GM23338 (cell line): ENCODE measurements around the gene HMCN2. TPM values are rescaled to one million over a fixed set of nuclear protein-coding genes. Genes with fewer than 3 reads are reported as not detected.

Experiments used
- ATAC-seq: fragments of 200-7000 bp; cut with Tn5 transposase; 3 replicates; pipeline ENCODE4 v1.9.1; 2020
- DNase-seq: peaks from one replicate; pipeline ENCODE4 v3.0.0-alpha.2; 2015; ENCODE audit warnings: low spot score
- H2AFZ ChIP-seq: fragments of 200-600 bp; sonication (generic); 2 replicates; pipeline ENCODE4 v1.8.0; 2016; ENCODE audit warnings: antibody characterized with exemption, mild to moderate bottlenecking, moderate library complexity
- H3F3A ChIP-seq: fragments of 200-600 bp; sonication (generic); replicated peaks from 2 replicates; pipeline ENCODE4 v1.8.0; 2017; ENCODE audit warnings: antibody characterized with exemption, mixed run types, low read depth
- H3K27ac ChIP-seq: fragments of 200-600 bp; sonication (generic); 2 replicates; pipeline ENCODE4 v1.6.1; 2016; ENCODE audit warnings: low read depth
- H3K27me3 ChIP-seq: fragments of 200-600 bp; sonication (generic); 2 replicates; pipeline ENCODE4 v1.8.0; 2016; ENCODE audit warnings: mild to moderate bottlenecking, mixed run types, moderate library complexity; ENCODE audit not compliant: insufficient read depth
- H3K36me3 ChIP-seq: fragments of 200-600 bp; sonication (generic); 2 replicates; pipeline ENCODE4 v1.8.0; 2016; ENCODE audit warnings: mild to moderate bottlenecking; ENCODE audit not compliant: insufficient read depth
- H3K4me1 ChIP-seq: fragments of 200-600 bp; sonication (generic); 2 replicates; pipeline ENCODE4 v1.8.0; 2016; ENCODE audit warnings: mild to moderate bottlenecking, moderate library complexity; ENCODE audit not compliant: insufficient read depth
- H3K4me2 ChIP-seq: fragments of 200-600 bp; sonication (generic); 2 replicates; pipeline ENCODE4 v1.7.1; 2017; ENCODE audit warnings: mixed run types
- H3K4me3 ChIP-seq: fragments of 200-600 bp; sonication (generic); 2 replicates; pipeline ENCODE4 v1.6.1; 2016; ENCODE audit warnings: mixed run types
- H3K79me2 ChIP-seq: fragments of 200-600 bp; sonication (generic); replicated peaks from 2 replicates; pipeline ENCODE4 v1.8.0; 2017; ENCODE audit warnings: mild to moderate bottlenecking; ENCODE audit not compliant: insufficient read depth
- H3K9me2 ChIP-seq: fragments of 200-600 bp; sonication (generic); 2 replicates; pipeline ENCODE4 v1.8.0; 2017; ENCODE audit not compliant: insufficient read depth
- H4K20me1 ChIP-seq: fragments of 200-600 bp; sonication (generic); replicated peaks from 2 replicates; pipeline ENCODE4 v1.8.0; 2017; ENCODE audit warnings: mild to moderate bottlenecking; ENCODE audit not compliant: insufficient read depth
- H3K27ac Mint-ChIP-seq: 2 replicates; pipeline ENCODE4 v1.8.0; 2020; ENCODE audit warnings: inconsistent platforms, mild to moderate bottlenecking, moderate library complexity, mixed read lengths
- H3K27me3 Mint-ChIP-seq: 3 replicates; pipeline ENCODE4 v1.8.0; 2022; ENCODE audit warnings: low read depth, mild to moderate bottlenecking, moderate library complexity, mixed read lengths, inconsistent platforms; ENCODE audit not compliant: insufficient read depth, poor library complexity
- H3K36me3 Mint-ChIP-seq: 3 replicates; pipeline ENCODE4 v1.8.0; 2021; ENCODE audit warnings: low read depth, mild to moderate bottlenecking, inconsistent platforms, moderate library complexity, mixed read lengths
- H3K4me1 Mint-ChIP-seq: 3 replicates; pipeline ENCODE4 v1.8.0; 2020; ENCODE audit warnings: mild to moderate bottlenecking, inconsistent platforms, mixed read lengths
- H3K4me3 Mint-ChIP-seq: 3 replicates; pipeline ENCODE4 v1.8.0; 2021; ENCODE audit warnings: moderate library complexity, mild to moderate bottlenecking, inconsistent platforms, mixed read lengths
- H3K9me3 Mint-ChIP-seq: 3 replicates; pipeline ENCODE4 v1.8.0; 2020; ENCODE audit warnings: moderate library complexity, mild to moderate bottlenecking, inconsistent platforms, mixed read lengths
- CREB1 ChIP-seq: fragments of 250-450 bp; sonication (Bioruptor Pico); IDR thresholded peaks from 2 replicates; pipeline ENCODE4 v1.5.0; 2020; ENCODE audit warnings: low read depth, mild to moderate bottlenecking, moderate library complexity
- EZH2 ChIP-seq: fragments of 200-600 bp; sonication (generic); IDR thresholded peaks from one replicate; pipeline ENCODE4 v1.8.0; 2017; ENCODE audit warnings: antibody characterized with exemption, mild to moderate bottlenecking, low read depth; ENCODE audit not compliant: unreplicated experiment
- JUNB ChIP-seq: IDR thresholded peaks from one replicate; pipeline ENCODE4 v1.6.1; 2016; ENCODE audit warnings: antibody characterized with exemption; ENCODE audit not compliant: unreplicated experiment
- STAT1 ChIP-seq: IDR thresholded peaks from one replicate; pipeline ENCODE4 v1.6.1; 2016; ENCODE audit warnings: antibody characterized with exemption; ENCODE audit not compliant: unreplicated experiment
- ZNF331 ChIP-seq: fragments of 250-450 bp; sonication (Bioruptor Pico); IDR thresholded peaks from 2 replicates; pipeline ENCODE4 v1.5.0; 2020; ENCODE audit warnings: low read depth, mild to moderate bottlenecking, moderate library complexity
- polyA plus RNA-seq: library from polyadenylated mRNA; unstranded; fragments of >200 nt; fragmentation: Nextera tagmentation; extraction: Ambion mirVana; gene quantifications from 2 replicates; pipeline ENCODE4 v1.2.1, GENCODE V29; 2016
- total RNA-seq: library from RNA; depleted of rRNA; stranded (reverse); fragments of >200 nt; shearing (Covaris generic); gene quantifications from 2 replicates; pipeline ENCODE4 v1.2.3, GENCODE V29; 2014
- TF ChIP-seq, protein P1 (sequence below): fragments of 250-450 bp; sonication (Bioruptor Pico); IDR thresholded peaks from 2 replicates; pipeline ENCODE4 v1.5.0; 2020; ENCODE audit warnings: mild to moderate bottlenecking, moderate library complexity
- TF ChIP-seq, protein P2 (sequence below), 2 experiments: fragments of 200-600 bp in 1 of 2; sonication (generic) in 1 of 2; conservative IDR thresholded peaks; 2 replicates each; pipeline versions ENCODE4 v1.5.1 to v1.6.1; 2016 to 2017; ENCODE audit warnings: antibody characterized with exemption in 2 of 2, low read depth in 2 of 2, mild to moderate bottlenecking in 2 of 2, moderate library complexity in 1 of 2
- TF ChIP-seq, protein P3 (sequence below): IDR thresholded peaks from 2 replicates; pipeline ENCODE4 v1.6.1; 2016; ENCODE audit warnings: antibody characterized with exemption

HMCN2 gene
- total and polyA plus RNA-seq, 2 experiments from 2014 or later = 1.3 to 4.7 TPM

DNA sequence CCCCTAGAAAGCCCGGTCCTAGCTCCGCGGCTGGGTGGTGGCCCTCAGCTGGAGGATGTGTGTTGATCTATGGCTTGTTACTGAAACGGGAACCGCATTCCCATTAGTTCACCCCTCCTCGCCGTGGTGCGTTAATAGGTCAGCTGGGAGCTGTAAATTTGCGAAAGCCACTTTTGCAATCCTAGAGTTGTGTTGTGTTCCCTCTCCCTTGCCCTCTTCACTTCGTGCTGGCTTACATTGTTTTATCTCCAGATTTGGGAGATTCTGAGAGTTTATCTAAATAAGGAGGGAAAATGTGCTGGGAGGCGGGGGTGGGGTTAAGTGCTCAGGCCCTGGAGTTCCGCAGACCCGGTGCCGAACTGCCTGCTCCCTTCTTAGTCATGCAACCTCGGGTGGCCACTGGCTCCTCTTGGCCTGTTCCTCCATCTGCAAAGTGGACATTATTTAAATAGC is 62.8 kb downstream of the HMCN2 start:
- DNase-seq (no peak), ATAC-seq (no peak)
- Mint-ChIP-seq H3K27me3 (peaks cover 15% of the 10 kb centered on the region), H3K9me3 (no peaks in the 10 kb centered on the region), H3K36me3 (peaks cover 13% of the 10 kb centered on the region; the same call in 2 of the 3 replicates), H3K4me1 (peaks cover 15% of the 10 kb centered on the region), H3K27ac (no peak overlapping the region), H3K4me3 (no peak overlapping the region)
- no peaks in the 10 kb centered on the region for H3K36me3 ChIP-seq
- no peak for TF ChIP-seq EZH2
- no peak for TF ChIP-seq ZNF331 (CRISPR knock-in tag)
- TF ChIP-seq, protein P1, sequence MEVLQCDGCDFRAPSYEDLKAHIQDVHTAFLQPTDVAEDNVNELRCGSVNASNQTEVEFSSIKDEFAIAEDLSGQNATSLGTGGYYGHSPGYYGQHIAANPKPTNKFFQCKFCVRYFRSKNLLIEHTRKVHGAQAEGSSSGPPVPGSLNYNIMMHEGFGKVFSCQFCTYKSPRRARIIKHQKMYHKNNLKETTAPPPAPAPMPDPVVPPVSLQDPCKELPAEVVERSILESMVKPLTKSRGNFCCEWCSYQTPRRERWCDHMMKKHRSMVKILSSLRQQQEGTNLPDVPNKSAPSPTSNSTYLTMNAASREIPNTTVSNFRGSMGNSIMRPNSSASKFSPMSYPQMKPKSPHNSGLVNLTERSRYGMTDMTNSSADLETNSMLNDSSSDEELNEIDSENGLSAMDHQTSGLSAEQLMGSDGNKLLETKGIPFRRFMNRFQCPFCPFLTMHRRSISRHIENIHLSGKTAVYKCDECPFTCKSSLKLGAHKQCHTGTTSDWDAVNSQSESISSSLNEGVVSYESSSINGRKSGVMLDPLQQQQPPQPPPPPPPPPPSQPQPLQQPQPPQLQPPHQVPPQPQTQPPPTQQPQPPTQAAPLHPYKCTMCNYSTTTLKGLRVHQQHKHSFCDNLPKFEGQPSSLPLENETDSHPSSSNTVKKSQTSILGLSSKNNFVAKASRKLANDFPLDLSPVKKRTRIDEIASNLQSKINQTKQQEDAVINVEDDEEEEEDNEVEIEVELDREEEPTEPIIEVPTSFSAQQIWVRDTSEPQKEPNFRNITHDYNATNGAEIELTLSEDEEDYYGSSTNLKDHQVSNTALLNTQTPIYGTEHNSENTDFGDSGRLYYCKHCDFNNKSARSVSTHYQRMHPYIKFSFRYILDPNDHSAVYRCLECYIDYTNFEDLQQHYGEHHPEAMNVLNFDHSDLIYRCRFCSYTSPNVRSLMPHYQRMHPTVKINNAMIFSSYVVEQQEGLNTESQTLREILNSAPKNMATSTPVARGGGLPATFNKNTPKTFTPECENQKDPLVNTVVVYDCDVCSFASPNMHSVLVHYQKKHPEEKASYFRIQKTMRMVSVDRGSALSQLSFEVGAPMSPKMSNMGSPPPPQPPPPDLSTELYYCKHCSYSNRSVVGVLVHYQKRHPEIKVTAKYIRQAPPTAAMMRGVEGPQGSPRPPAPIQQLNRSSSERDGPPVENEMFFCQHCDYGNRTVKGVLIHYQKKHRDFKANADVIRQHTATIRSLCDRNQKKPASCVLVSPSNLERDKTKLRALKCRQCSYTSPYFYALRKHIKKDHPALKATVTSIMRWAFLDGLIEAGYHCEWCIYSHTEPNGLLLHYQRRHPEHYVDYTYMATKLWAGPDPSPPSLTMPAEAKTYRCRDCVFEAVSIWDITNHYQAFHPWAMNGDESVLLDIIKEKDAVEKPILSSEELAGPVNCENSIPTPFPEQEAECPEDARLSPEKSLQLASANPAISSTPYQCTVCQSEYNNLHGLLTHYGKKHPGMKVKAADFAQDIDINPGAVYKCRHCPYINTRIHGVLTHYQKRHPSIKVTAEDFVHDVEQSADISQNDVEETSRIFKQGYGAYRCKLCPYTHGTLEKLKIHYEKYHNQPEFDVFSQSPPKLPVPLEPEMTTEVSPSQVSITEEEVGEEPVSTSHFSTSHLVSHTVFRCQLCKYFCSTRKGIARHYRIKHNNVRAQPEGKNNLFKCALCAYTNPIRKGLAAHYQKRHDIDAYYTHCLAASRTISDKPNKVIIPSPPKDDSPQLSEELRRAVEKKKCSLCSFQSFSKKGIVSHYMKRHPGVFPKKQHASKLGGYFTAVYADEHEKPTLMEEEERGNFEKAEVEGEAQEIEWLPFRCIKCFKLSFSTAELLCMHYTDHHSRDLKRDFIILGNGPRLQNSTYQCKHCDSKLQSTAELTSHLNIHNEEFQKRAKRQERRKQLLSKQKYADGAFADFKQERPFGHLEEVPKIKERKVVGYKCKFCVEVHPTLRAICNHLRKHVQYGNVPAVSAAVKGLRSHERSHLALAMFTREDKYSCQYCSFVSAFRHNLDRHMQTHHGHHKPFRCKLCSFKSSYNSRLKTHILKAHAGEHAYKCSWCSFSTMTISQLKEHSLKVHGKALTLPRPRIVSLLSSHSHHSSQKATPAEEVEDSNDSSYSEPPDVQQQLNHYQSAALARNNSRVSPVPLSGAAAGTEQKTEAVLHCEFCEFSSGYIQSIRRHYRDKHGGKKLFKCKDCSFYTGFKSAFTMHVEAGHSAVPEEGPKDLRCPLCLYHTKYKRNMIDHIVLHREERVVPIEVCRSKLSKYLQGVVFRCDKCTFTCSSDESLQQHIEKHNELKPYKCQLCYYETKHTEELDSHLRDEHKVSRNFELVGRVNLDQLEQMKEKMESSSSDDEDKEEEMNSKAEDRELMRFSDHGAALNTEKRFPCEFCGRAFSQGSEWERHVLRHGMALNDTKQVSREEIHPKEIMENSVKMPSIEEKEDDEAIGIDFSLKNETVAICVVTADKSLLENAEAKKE (CRISPR knock-in tag) = no peak
- no peak for TF ChIP-seq STAT1
- no peak for TF ChIP-seq CREB1 (CRISPR knock-in tag)
- TF ChIP-seq, protein P2, sequence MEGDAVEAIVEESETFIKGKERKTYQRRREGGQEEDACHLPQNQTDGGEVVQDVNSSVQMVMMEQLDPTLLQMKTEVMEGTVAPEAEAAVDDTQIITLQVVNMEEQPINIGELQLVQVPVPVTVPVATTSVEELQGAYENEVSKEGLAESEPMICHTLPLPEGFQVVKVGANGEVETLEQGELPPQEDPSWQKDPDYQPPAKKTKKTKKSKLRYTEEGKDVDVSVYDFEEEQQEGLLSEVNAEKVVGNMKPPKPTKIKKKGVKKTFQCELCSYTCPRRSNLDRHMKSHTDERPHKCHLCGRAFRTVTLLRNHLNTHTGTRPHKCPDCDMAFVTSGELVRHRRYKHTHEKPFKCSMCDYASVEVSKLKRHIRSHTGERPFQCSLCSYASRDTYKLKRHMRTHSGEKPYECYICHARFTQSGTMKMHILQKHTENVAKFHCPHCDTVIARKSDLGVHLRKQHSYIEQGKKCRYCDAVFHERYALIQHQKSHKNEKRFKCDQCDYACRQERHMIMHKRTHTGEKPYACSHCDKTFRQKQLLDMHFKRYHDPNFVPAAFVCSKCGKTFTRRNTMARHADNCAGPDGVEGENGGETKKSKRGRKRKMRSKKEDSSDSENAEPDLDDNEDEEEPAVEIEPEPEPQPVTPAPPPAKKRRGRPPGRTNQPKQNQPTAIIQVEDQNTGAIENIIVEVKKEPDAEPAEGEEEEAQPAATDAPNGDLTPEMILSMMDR (conservative IDR thresholded peaks at IDR 0.05; ENCODE audit: low read depth in 2 of 2) = no peak
- TF ChIP-seq, protein P3, sequence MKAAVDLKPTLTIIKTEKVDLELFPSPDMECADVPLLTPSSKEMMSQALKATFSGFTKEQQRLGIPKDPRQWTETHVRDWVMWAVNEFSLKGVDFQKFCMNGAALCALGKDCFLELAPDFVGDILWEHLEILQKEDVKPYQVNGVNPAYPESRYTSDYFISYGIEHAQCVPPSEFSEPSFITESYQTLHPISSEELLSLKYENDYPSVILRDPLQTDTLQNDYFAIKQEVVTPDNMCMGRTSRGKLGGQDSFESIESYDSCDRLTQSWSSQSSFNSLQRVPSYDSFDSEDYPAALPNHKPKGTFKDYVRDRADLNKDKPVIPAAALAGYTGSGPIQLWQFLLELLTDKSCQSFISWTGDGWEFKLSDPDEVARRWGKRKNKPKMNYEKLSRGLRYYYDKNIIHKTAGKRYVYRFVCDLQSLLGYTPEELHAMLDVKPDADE = no peak
- TF ChIP-seq JUNB = no peak
- H3K4me2 ChIP-seq = no peak overlapping the region
- H3K4me3 ChIP-seq = no peak overlapping the region
- no peak overlapping the region for H3K27ac ChIP-seq
- H3K4me1 ChIP-seq = no peaks in the 10 kb centered on the region
- no peaks in the 10 kb centered on the region for H3K27me3 ChIP-seq
- no peaks in the 10 kb centered on the region for H3F3A ChIP-seq
- no peaks in the 10 kb centered on the region for H3K79me2 ChIP-seq
- no peaks in the 10 kb centered on the region for H3K9me2 ChIP-seq
- H4K20me1 ChIP-seq = no peaks in the 10 kb centered on the region
- H2AFZ ChIP-seq = no peak overlapping the region
